ENCODE measurements around the gene PRSS22. TPM values are rescaled to one million over a fixed set of nuclear protein-coding genes. Genes with fewer than 3 reads are reported as not detected.

The PRSS22 gene
- total and polyA plus RNA-seq, 2 donors: 0.42 to 4.1 TPM

DNA sequence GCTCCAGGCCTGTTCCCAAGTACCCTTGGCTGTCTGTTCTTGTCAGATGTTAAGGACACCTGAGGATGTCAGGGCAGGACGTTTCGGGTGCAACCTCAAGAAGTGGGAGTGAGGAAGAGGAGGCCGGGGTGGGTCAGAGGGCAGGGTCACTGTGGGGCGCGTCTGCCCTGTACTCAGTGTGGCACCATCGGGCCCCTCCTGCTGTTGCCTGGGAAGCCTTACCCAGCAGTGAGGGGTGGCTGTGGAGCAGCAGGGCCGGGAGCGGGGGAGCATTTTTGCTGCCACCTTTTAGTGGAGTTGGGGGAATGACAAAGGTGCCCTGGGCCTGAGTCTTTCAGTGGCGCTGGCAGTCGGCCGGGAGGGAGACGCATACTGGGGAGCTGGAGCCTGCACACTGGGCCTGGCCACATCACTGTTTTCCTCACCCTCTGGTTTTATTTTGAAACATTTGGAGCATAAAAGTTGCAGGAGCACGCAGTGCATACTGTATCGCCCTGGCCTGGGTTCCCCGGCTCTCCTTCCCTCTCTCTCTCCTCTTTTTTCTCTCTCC is 42.6 kb upstream of the PRSS22 start:
- Histone ChIP-seq H3K36me3 (ENCODE audit: control insufficient read depth in 2 of 2, insufficient read depth in 2 of 2, low read length in 1 of 2) (peaks cover 5 to 19% of the 10 kb centered on the region in 2 donors), H3K4me1 (ENCODE audit: control insufficient read depth in 2 of 2, insufficient read depth in 2 of 2, low read length in 2 of 2) (peaks cover 0 to 18% of the 10 kb centered on the region in 2 donors), H3K27ac (ENCODE audit: low read depth in 1 of 2, low read length in 1 of 2) (no peak overlapping the region), H3K27me3 (ENCODE audit: control insufficient read depth in 2 of 2, insufficient read depth in 1 of 2, low read length in 1 of 2) (peaks cover 0 to 12% of the 10 kb centered on the region in 2 donors), H3K9me3 (ENCODE audit: control insufficient read depth in 2 of 2, insufficient read depth in 1 of 2, low read length in 1 of 2) (peaks cover 1 to 9% of the 10 kb centered on the region in 2 donors), H3K4me3 (ENCODE audit: low read length in 2 of 2) (no peak overlapping the region)
- 96% methylated on average over 15 of the region's 15 CpGs for WGBS
- no peak for DNase-seq (ENCODE audit: low read depth in 6 of 9, low spot score in 9 of 9)

DNA sequence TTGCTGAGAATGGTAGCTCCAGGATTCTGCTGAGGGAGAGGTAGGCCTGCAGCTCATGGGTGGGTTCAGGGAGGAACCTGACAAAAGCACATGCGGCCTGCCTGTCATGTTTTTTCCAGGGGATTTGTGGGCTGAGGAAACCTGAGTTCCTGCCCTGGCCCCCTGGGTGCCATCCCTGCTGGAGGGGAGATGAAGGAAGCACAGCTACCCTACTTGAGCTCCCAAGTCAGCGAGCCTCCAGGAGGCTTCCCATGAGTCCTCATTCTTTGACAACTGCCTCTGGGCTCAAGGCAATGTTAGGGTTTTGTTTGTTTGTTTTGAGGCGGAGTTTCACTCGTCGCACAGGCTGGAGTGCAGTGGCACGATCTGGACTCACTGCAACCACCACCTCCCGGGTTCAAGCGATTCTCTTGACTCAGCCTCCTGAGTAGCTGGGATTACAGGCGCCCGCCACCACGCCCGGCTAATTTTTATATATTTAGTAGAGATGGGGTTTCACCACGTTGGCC is 41.6 kb upstream of the PRSS22 start:
- H3K27ac ChIP-seq (ENCODE audit: low read depth in 1 of 2, low read length in 1 of 2): no peak overlapping the region
- peaks cover 5 to 23% of the 10 kb centered on the region in 2 donors for H3K36me3 ChIP-seq (ENCODE audit: control insufficient read depth in 2 of 2, insufficient read depth in 2 of 2, low read length in 1 of 2)
- no peak for DNase-seq (ENCODE audit: low read depth in 6 of 9, low spot score in 9 of 9)
- H3K4me1 ChIP-seq (ENCODE audit: control insufficient read depth in 2 of 2, insufficient read depth in 2 of 2, low read length in 2 of 2): peaks cover 0 to 10% of the 10 kb centered on the region in 2 donors
- H3K4me3 ChIP-seq (ENCODE audit: low read length in 2 of 2): no peak overlapping the region
- H3K9me3 ChIP-seq (ENCODE audit: control insufficient read depth in 2 of 2, insufficient read depth in 1 of 2, low read length in 1 of 2): peaks cover 0 to 1% of the 10 kb centered on the region in 2 donors
- 98% methylated on average over 13 of the region's 13 CpGs for WGBS
- H3K27me3 ChIP-seq (ENCODE audit: control insufficient read depth in 2 of 2, insufficient read depth in 1 of 2, low read length in 1 of 2): peaks cover 0 to 4% of the 10 kb centered on the region in 2 donors

DNA sequence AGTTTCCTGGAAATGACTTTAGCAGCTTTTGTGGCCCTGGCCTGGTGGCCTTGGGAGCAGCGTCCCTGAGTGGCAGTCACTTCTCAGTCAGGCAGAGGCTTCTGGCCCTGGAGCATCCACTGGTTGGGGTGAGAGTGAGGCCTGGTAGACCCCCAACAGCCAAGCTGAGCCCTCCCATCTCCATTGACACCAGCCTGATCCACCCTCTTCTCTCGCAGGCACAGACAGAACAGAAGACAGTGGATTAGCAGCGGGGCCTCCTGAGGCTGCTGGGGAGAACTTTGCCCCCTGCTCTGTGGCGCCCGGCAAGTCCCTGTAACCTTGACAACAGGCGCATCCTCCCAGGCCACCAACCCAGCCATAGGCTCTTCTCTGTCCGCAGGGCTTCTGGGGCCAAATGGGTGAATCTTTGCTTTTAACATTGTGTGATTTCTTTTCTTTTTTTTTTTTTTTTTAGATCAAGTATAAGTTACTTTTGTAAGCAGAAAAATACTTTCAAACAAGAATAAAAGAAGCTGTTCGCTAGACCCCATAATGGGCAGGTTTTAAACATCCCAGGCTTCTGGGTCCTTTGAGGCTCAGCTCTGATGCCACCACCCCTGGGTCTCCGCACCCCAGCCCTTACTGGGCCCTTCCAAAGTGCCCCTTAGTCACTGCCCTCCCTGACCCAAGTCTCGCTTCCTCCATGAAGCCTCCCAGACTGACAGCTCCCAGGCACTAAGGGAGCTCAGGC is 41.0 kb upstream of the PRSS22 start:
- Histone ChIP-seq H3K4me3 (ENCODE audit: low read length in 2 of 2) (no peak overlapping the region), H3K4me1 (ENCODE audit: control insufficient read depth in 2 of 2, insufficient read depth in 2 of 2, low read length in 2 of 2) (peaks cover 0 to 3% of the 10 kb centered on the region in 2 donors), H3K36me3 (ENCODE audit: control insufficient read depth in 2 of 2, insufficient read depth in 2 of 2, low read length in 1 of 2) (peaks cover 5 to 23% of the 10 kb centered on the region in 2 donors), H3K27me3 (ENCODE audit: control insufficient read depth in 2 of 2, insufficient read depth in 1 of 2, low read length in 1 of 2) (no peaks in the 10 kb centered on the region), H3K27ac (ENCODE audit: low read depth in 1 of 2, low read length in 1 of 2) (no peak overlapping the region), H3K9me3 (ENCODE audit: control insufficient read depth in 2 of 2, insufficient read depth in 1 of 2, low read length in 1 of 2) (no peaks in the 10 kb centered on the region)
- WGBS: 97% methylated on average over 10 of the region's 10 CpGs
- DNase-seq (ENCODE audit: low read depth in 6 of 9, low spot score in 9 of 9): no peak

DNA sequence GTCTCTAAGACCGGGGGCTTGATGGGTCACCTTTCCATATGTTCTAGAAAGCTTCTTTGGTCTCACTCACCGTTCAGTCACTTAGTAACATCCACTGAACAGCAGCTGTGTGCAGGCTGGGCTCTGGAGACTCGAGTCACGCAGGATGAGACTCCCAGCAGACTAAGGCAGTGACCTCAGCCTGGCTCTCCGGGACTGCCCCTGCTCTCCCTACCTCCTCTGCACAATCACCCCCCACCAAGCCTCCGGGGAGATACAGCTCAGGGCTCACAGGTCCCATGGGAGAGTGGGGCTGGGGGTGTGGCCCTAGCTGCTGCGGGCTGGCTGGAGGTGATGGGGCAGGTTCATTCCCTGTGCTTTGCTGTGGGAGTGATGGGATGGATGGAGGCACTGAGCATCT is 39.1 kb upstream of the PRSS22 start:
- Histone ChIP-seq H3K4me3 (ENCODE audit: low read length in 2 of 2) (no peak overlapping the region), H3K27me3 (ENCODE audit: control insufficient read depth in 2 of 2, insufficient read depth in 1 of 2, low read length in 1 of 2) (no peaks in the 10 kb centered on the region), H3K36me3 (ENCODE audit: control insufficient read depth in 2 of 2, insufficient read depth in 2 of 2, low read length in 1 of 2) (peaks cover 5 to 23% of the 10 kb centered on the region in 2 donors), H3K27ac (ENCODE audit: low read depth in 1 of 2, low read length in 1 of 2) (no peak overlapping the region), H3K4me1 (ENCODE audit: control insufficient read depth in 2 of 2, insufficient read depth in 2 of 2, low read length in 2 of 2) (no peaks in the 10 kb centered on the region), H3K9me3 (ENCODE audit: control insufficient read depth in 2 of 2, insufficient read depth in 1 of 2, low read length in 1 of 2) (no peaks in the 10 kb centered on the region)
- DNase-seq (ENCODE audit: low read depth in 6 of 9, low spot score in 9 of 9): no peak
- 97% methylated on average over 7 of the region's 7 CpGs for WGBS

DNA sequence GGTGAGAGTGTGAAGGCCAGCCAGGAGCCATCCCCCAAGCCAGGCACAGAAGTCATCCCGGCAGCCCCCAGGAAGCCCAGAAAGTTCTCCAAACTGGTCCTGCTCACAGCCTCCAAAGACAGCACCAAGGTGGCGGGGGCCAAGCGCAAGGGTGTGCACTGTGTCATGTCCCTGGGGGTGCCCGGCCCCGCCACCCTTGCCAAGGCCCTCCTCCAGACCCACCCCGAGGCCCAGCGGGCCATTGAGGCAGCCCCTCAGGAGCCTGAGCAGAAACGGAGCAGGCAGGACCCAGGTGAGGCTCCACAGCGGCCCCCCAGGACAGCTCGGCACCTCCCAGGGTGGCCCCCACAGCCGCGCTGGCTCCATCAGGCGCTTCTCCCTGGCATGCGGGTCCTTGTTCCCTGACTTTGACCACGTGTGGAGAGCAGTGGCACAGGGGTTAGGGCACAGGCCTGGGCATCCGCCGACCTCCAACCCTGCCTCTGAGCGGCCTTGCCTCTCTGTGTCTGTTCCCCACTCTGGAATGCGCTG is 38.6 kb upstream of the PRSS22 start:
- WGBS: 98% methylated on average over 19 of the region's 19 CpGs
- no peaks in the 10 kb centered on the region for H3K27me3 ChIP-seq (ENCODE audit: control insufficient read depth in 2 of 2, insufficient read depth in 1 of 2, low read length in 1 of 2)
- H3K9me3 ChIP-seq (ENCODE audit: control insufficient read depth in 2 of 2, insufficient read depth in 1 of 2, low read length in 1 of 2): no peaks in the 10 kb centered on the region
- peaks cover 5 to 23% of the 10 kb centered on the region in 2 donors for H3K36me3 ChIP-seq (ENCODE audit: control insufficient read depth in 2 of 2, insufficient read depth in 2 of 2, low read length in 1 of 2)
- H3K4me3 ChIP-seq (ENCODE audit: low read length in 2 of 2): no peak overlapping the region
- no peak for DNase-seq (ENCODE audit: low read depth in 6 of 9, low spot score in 9 of 9)
- H3K27ac ChIP-seq (ENCODE audit: low read depth in 1 of 2, low read length in 1 of 2): no peak overlapping the region
- H3K4me1 ChIP-seq (ENCODE audit: control insufficient read depth in 2 of 2, insufficient read depth in 2 of 2, low read length in 2 of 2): no peaks in the 10 kb centered on the region

DNA sequence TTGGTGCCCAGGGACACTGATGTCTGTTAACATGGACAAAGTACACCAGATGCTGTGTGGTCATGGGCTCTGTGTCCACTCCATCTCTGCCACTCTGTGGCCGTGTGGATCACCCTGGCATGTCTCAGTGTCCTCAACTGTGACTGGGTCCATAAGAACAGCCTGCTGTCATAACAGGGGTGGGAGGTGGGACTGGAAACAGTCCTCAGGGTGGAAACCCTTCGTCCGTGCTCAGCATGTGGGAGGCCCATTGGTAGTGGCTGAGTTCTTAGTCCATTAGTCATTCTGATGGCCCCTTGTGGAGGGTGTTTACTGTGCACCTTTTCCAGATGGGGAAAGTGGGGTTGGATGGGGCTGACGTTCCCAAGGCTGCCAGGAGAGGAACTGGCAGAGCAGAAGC is 37.8 kb upstream of the PRSS22 start:
- H3K4me3 ChIP-seq (ENCODE audit: low read length in 2 of 2): no peak overlapping the region
- WGBS: 82% methylated on average over 4 of the region's 4 CpGs
- no peak overlapping the region for H3K27ac ChIP-seq (ENCODE audit: low read depth in 1 of 2, low read length in 1 of 2)
- peaks cover 5 to 23% of the 10 kb centered on the region in 2 donors for H3K36me3 ChIP-seq (ENCODE audit: control insufficient read depth in 2 of 2, insufficient read depth in 2 of 2, low read length in 1 of 2)
- no peaks in the 10 kb centered on the region for H3K4me1 ChIP-seq (ENCODE audit: control insufficient read depth in 2 of 2, insufficient read depth in 2 of 2, low read length in 2 of 2)
- no peaks in the 10 kb centered on the region for H3K9me3 ChIP-seq (ENCODE audit: control insufficient read depth in 2 of 2, insufficient read depth in 1 of 2, low read length in 1 of 2)
- no peak for DNase-seq (ENCODE audit: low read depth in 6 of 9, low spot score in 9 of 9)
- H3K27me3 ChIP-seq (ENCODE audit: control insufficient read depth in 2 of 2, insufficient read depth in 1 of 2, low read length in 1 of 2): no peaks in the 10 kb centered on the region

DNA sequence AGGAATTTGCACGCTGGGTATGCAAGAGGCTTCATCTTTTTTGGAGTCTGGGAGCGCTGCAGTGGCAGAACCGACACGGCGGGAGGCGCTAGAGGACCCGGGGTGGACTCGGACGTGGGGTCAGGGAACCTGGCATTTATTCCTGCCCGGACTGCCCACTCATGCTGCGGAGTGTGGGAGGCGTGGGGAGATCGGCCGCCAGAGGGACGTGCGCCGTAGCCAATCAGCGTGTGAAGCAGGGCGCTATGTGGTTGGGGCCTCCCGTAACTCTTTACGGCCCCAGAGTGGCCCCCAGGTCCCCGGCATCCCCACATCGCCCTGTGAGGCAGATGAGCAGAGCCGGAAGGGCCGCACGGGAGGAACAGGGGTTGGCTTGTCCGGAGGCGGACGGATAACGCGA is 36.3 kb upstream of the PRSS22 start:
- 96% methylated on average over 31 of the region's 31 CpGs for WGBS
- no peak for DNase-seq (ENCODE audit: low read depth in 6 of 9, low spot score in 9 of 9)
- H3K9me3 ChIP-seq (ENCODE audit: control insufficient read depth in 2 of 2, insufficient read depth in 1 of 2, low read length in 1 of 2): no peaks in the 10 kb centered on the region

DNA sequence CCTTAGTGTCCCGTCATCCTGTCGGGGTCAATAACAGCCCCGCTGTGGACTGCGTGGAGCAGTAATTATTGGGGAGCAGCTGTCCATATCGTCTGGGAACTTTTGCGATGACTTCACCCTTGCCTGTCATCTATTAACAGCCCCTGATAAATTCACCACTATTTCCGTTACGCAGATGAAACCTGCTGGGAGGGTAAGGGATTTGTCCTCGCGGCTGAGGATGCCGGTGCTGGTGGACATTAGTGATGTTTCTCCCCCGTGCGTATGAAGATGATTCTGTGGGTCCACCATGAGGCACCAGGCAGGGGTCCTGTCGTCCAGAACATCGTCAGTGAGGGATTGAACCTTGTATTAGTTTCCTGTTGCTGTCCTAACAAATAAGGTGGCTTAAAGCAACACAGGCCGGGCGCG is 26.1 kb upstream of the PRSS22 start:
- Histone ChIP-seq H3K36me3 (ENCODE audit: control insufficient read depth in 2 of 2, insufficient read depth in 2 of 2, low read length in 1 of 2) (no peaks in the 10 kb centered on the region), H3K4me3 (ENCODE audit: low read length in 2 of 2) (peak overlapping the region; percentile 67 to 84), H3K27me3 (ENCODE audit: control insufficient read depth in 2 of 2, insufficient read depth in 1 of 2, low read length in 1 of 2) (peaks cover 9 to 27% of the 10 kb centered on the region in 2 donors), H3K4me1 (ENCODE audit: control insufficient read depth in 2 of 2, insufficient read depth in 2 of 2, low read length in 2 of 2) (peaks cover 13% of the 10 kb centered on the region in 2 donors), H3K9me3 (ENCODE audit: control insufficient read depth in 2 of 2, insufficient read depth in 1 of 2, low read length in 1 of 2) (peaks cover 6 to 25% of the 10 kb centered on the region in 2 donors), H3K27ac (ENCODE audit: low read depth in 1 of 2, low read length in 1 of 2) (peak overlapping the region in 1 of 2 donors; percentile 31)
- DNase-seq (ENCODE audit: low read depth in 6 of 9, low spot score in 9 of 9): no peak
- 89% methylated on average over 18 of the region's 18 CpGs for WGBS

More for the DNA sequence above, 36.3 kb upstream of the PRSS22 start:
- no peaks in the 10 kb centered on the region for H3K4me1 ChIP-seq (ENCODE audit: control insufficient read depth in 2 of 2, insufficient read depth in 2 of 2, low read length in 2 of 2)
- no peaks in the 10 kb centered on the region for H3K27me3 ChIP-seq (ENCODE audit: control insufficient read depth in 2 of 2, insufficient read depth in 1 of 2, low read length in 1 of 2)
- peaks cover 5 to 23% of the 10 kb centered on the region in 2 donors for H3K36me3 ChIP-seq (ENCODE audit: control insufficient read depth in 2 of 2, insufficient read depth in 2 of 2, low read length in 1 of 2)
- H3K27ac ChIP-seq (ENCODE audit: low read depth in 1 of 2, low read length in 1 of 2): no peak overlapping the region
- H3K4me3 ChIP-seq (ENCODE audit: low read length in 2 of 2): no peak overlapping the region

DNA sequence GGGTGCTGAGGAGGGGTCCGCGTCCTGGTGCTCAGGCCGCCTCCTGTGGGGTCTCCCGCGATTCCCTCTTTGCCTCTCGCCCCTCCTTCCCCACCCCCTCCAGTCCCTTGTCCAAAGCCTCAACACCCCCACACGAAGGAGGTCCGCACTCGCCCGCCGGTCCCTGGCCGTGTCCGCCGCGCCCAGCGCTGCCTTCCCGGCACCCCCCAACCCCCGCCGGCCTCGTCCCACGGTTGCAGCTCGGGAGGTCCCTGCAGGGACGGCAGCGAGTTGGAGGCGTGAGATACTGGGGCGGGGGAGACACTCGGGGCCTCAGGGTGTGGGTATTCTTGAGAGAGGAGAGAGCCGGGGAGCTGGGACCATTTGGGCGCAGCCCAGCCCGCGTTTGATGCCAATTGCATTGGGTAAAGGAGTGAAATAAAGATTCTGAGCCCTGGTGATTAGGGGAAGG is 25.5 kb upstream of the PRSS22 start:
- H3K4me1 ChIP-seq (ENCODE audit: control insufficient read depth in 2 of 2, insufficient read depth in 2 of 2, low read length in 2 of 2): peaks cover 13% of the 10 kb centered on the region in 2 donors
- H3K9me3 ChIP-seq (ENCODE audit: control insufficient read depth in 2 of 2, insufficient read depth in 1 of 2, low read length in 1 of 2): peaks cover 6 to 28% of the 10 kb centered on the region in 2 donors
- H3K27me3 ChIP-seq (ENCODE audit: control insufficient read depth in 2 of 2, insufficient read depth in 1 of 2, low read length in 1 of 2): peaks cover 9 to 27% of the 10 kb centered on the region in 2 donors
- peak overlapping the region; percentile 67 to 84 for H3K4me3 ChIP-seq (ENCODE audit: low read length in 2 of 2)
- H3K27ac ChIP-seq (ENCODE audit: low read depth in 1 of 2, low read length in 1 of 2): peak overlapping the region in 1 of 2 donors; percentile 90
- 2% methylated on average over 31 of the region's 31 CpGs for WGBS
- no peak for DNase-seq (ENCODE audit: low read depth in 6 of 9, low spot score in 9 of 9)
- H3K36me3 ChIP-seq (ENCODE audit: control insufficient read depth in 2 of 2, insufficient read depth in 2 of 2, low read length in 1 of 2): no peaks in the 10 kb centered on the region

All from thymus (tissue), 11 donors.